ENCODE results near the gene TMEM132C.

Gene TMEM132C

GRCh38 chr12:128288896-128289295, 21.9 kb downstream of the TMEM132C start:
- no peak for DNase-seq

GRCh38 chr12:128290938-128291337, 24.0 kb downstream of the TMEM132C start:
- no peak for DNase-seq

- DNase-seq: no peak
These were observed 31.2 kb downstream of the TMEM132C start for GRCh38 chr12:128298091-128298748.

- DNase-seq: peak; percentile 34
These were observed 38.4 kb downstream of the TMEM132C start for GRCh38 chr12:128305336-128305892.

GRCh38 chr12:128307791-128308190, 40.8 kb downstream of the TMEM132C start:
- no peak for DNase-seq

- DNase-seq: no peak
These were observed 45.7 kb downstream of the TMEM132C start for GRCh38 chr12:128312661-128313060.

- DNase-seq: peak; percentile 29
These were observed 47.0 kb downstream of the TMEM132C start for GRCh38 chr12:128313931-128314330.

- DNase-seq: no peak
These were observed 47.6 kb downstream of the TMEM132C start for GRCh38 chr12:128314611-128315010.

GRCh38 chr12:128316078-128316477, 49.1 kb downstream of the TMEM132C start:
- no peak for DNase-seq

GRCh38 chr12:128316973-128317526, 50.1 kb downstream of the TMEM132C start:
- peak; percentile 15 for DNase-seq

- peak; percentile 89 for DNase-seq
These were observed 51.4 kb downstream of the TMEM132C start for GRCh38 chr12:128318341-128318740.

- DNase-seq: no peak
These were observed 52.0 kb downstream of the TMEM132C start for GRCh38 chr12:128318946-128319345.

- DNase-seq: no peak
These were observed 55.4 kb downstream of the TMEM132C start for GRCh38 chr12:128322341-128322740.

GRCh38 chr12:128323145-128323920, 56.4 kb downstream of the TMEM132C start:
- peak; percentile 25 for DNase-seq

- DNase-seq: no peak
These were observed 58.7 kb downstream of the TMEM132C start for GRCh38 chr12:128325646-128326045.

GRCh38 chr12:128326406-128326805, 59.4 kb downstream of the TMEM132C start:
- DNase-seq: no peak

GRCh38 chr12:128328961-128329360, 62.0 kb downstream of the TMEM132C start:
- no peak for DNase-seq

GRCh38 chr12:128336204-128337070, 69.5 kb downstream of the TMEM132C start:
- no peak for DNase-seq

- DNase-seq: no peak
These were observed 70.0 kb downstream of the TMEM132C start for GRCh38 chr12:128337071-128337345.

- DNase-seq: no peak
These were observed 70.6 kb downstream of the TMEM132C start for GRCh38 chr12:128337431-128338170.

GRCh38 chr12:128338386-128339125, 71.6 kb downstream of the TMEM132C start:
- no peak for DNase-seq

- DNase-seq: peak; percentile 31
These were observed 72.2 kb downstream of the TMEM132C start for GRCh38 chr12:128339126-128339520.
